Cerebellar cortex (tissue), 1 donor: Measurements from ENCODE around the gene TMEM108.
A peak's percentile ranks its signal among the peaks of the same experiment; 100 is the strongest.

ENCODE experiments used
- DNase-seq: peaks from one replicate; pipeline ENCODE4 v3.0.0-alpha.2; 2015; ENCODE audit warnings: low spot score

The TMEM108 gene

GRCh38 chr3:133167340-133168024 is 129.3 kb downstream of the TMEM108 start:
- DNase-seq = no peak

DNA sequence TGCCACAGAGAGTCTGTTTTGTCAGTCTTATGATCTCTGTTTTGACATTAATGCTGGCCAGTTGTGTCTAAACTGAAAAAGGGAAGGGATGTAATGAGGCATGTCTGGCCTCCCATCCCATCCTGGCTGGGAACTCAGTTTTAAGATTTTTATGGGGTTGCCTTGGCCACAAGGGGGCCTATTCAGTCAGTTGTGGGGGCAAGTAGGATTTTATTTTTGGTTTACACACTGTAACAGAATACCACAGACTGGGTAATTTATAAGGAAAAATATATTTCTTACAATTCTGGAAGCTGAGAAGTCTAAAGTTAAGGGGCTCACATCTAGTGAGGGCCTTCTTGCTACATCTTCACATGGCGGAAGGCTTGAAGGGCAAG is 129.8 kb downstream of the TMEM108 start:
- no peak for DNase-seq

GRCh38 chr3:133169331-133170068 is 131.3 kb downstream of the TMEM108 start:
- no peak for DNase-seq

GRCh38 chr3:133171831-133172230 is 133.6 kb downstream of the TMEM108 start:
- DNase-seq = no peak

- no peak for DNase-seq
These were observed 143.4 kb downstream of the TMEM108 start for GRCh38 chr3:133181392-133182150.

DNA sequence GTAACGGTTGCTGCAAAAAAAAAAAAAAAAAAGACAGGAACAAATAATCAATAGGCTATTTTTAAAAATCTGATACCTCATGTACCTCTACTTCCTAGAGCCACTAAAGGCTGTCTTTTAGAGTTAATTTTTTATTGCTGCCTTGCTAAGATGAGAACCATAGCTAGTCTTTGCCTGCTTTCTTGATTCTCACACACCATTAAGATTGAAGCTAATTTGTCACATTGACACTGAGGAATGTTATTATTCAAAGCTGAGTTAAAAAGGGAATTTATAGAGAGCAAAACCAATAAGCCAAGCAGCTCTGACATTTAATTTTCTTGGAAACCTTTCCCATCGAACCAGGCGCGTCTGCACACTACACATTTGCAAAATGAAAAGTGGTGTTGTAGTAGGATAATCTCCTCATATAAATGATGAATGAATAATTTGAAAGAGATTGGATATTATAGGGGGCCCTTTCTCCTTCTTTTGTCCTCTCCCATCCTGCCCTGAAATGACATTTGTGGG is 149.7 kb downstream of the TMEM108 start:
- DNase-seq = no peak

- no peak for DNase-seq
These were observed 150.8 kb downstream of the TMEM108 start for GRCh38 chr3:133188996-133189395.

GRCh38 chr3:133189893-133190292 is 151.7 kb downstream of the TMEM108 start:
- no peak for DNase-seq

- DNase-seq = no peak
These were observed 153.6 kb downstream of the TMEM108 start for GRCh38 chr3:133191818-133192217.

- DNase-seq = no peak
These were observed 154.3 kb downstream of the TMEM108 start for GRCh38 chr3:133192363-133192945.

DNA sequence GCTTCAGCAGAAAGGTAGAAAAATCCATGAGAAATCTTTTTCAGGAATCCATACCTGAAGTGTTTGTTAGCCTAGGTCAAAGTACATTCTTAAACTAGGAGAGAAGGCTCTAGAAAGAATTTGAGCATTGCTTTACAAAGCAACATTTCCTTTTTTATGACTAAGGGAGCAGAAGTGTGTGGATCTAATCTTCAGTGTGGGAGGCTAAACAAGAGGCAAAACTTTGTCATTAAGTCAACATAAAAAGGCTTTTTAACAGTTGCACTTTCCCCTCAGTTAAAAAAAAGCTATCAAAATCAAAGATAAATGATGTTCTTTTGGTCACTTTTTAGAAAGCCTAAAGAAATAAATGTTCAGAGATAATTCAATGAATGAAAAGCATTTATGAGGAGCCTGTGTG is 154.8 kb downstream of the TMEM108 start:
- no peak for DNase-seq

DNA sequence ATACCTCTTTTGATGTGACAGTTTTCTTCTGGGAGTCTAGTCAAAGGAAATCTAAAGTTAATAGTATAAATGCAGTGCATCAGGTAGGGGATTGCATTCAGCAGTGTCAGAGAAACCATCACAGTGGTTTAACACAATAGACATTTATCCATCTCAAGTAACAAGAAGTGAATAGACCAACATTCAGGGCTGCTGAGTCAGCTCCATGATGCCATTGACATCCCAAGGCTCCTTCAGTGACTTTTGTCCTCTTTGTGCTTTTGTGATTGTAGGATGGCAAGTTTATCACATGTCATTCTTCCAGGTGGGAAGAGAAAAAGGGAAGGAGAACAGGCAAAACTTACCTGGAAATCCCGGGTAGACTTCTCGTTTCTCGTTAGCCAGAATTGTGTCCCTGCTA is 158.3 kb downstream of the TMEM108 start:
- no peak for DNase-seq

DNA sequence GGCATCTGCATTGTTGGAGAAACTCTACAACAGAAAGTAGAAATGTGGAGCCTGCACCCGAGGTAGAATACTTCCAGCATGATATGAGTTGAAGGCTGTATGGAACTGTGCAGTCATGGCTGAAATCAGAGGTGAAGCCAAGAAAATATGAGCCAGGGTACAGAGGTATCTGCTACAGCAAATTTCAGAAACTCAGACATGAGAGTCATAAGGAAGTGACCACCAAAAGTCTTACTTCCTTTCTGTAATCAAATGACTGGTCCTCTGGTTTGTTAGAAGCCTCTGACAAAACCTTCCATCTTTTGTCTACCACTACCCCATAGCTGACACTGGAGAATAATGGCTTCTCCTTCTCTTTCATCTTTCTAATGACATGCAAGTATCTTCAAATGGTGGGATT is 159.4 kb downstream of the TMEM108 start:
- no peak for DNase-seq

DNA sequence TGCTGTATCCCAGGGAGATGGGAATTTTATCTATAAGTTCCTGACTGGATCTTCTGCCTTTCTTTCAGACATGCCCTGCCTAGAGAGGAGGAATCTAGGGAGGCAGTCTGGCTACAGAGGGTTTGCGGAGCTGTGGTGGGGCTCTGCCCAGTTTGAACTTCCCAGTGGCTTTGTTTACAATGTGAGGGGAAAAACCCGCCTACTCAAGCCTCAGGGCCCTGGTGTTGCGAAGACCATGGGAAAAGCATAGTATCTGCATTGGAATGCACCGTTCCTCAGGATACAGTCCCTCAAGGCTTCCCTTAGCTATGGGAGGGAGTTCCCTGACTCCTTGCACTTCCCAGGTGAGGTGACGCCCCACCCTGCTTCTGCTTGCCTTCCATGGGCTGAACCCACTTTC is 168.7 kb downstream of the TMEM108 start:
- DNase-seq = no peak

DNA sequence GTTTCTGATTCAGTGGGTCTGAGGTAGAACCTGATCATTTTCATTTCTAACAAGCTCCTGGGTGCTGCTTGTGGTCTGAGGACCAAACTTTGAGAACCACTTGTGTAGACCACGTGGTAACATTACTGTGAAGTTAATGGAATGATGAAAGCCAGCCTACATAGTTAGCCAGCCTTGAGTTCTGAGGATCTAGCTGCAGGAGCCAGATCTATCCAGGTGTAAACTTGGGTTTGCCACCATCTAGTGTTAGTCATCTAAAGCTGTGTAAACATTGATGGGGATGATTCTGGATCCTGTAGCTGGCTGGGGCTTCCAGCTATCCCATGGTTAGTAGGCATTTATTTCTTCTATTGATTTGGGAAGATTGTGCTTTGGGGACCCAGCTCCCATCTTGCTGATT is 170.0 kb downstream of the TMEM108 start:
- DNase-seq = no peak

- DNase-seq = no peak
These were observed 171.8 kb downstream of the TMEM108 start for GRCh38 chr3:133209871-133210550.

- DNase-seq = no peak
These were observed 172.5 kb downstream of the TMEM108 start for GRCh38 chr3:133210656-133211055.

DNA sequence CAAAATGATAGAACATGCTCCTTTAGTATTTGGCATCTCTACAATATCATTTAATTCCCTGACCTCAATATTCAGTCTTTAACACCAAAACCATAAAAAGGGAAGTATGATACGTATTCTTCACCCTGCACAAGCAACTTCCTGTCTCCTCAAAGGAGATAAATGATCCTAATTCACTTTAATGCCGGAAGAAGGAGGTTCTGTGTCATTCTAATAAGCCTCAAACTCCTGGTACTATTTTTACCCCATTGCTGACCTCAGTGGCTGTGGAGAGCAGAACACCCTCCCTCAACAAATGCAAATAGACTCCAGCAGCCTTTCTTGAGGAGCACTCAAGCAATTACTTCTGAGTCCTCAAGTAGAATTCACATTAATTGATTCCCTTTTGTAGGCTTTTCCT is 173.3 kb downstream of the TMEM108 start:
- no peak for DNase-seq

- no peak for DNase-seq
These were observed 173.7 kb downstream of the TMEM108 start for GRCh38 chr3:133211856-133212255.

- DNase-seq = peak; percentile 6
These were observed 175.7 kb downstream of the TMEM108 start for GRCh38 chr3:133213937-133214336.

- DNase-seq = no peak
These were observed 189.6 kb downstream of the TMEM108 start for GRCh38 chr3:133227813-133228212.

DNA sequence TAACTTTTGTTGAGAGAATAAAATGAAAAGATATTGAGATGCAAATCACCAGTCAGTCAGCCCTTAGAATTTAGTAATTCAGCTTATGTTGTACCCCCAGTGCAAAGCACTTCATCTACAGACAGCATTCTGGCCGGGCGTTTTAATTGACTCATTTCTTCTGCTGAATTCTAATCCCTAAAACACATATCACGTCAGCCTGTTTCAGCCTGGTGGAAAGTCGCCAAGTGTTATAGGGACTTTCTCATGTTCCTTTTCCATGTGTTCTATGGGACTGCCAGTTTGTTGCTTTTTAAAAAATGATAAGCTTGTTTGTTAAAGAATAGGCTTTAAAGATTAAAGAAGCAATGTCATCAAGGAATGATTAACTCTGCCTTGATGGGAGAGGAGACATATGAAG is 192.0 kb downstream of the TMEM108 start:
- DNase-seq = no peak
